ENCODE measurements around the gene ITGAD.
A peak's percentile ranks its signal among the peaks of the same experiment; 100 is the strongest.

The ITGAD gene

DNA sequence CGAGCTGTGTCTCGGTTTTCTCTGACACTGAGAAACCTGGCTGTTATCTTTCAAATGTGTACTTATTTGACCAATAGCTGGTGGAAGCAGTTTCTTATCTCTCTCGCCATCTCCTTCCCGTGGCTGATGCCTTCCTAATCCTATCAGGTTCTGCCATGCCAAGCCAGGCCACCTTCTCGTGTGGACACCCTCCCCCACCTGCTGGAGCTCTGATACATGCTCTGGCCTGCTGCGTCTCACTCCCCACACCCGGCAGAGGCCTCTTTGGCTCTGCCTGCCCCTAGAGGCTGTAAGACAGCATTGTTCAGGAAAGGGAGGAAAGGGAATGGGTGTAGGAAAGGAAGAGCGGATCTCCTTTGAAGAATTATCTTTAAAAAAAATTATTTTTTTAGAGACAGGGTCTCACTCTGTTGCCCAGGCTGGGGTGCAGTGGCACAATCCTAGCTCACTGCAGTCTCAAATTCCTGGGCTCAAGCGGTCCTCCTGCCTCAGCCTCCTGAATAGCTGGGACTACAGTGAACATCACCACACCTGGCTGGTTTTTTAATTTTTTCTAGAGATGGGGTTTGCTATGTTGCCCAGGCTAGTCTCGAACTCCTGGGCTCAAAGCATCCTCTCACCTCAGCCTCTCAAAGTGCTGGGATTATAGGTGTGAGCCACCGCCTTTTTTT is 58.7 kb downstream of the ITGAD start (continued):
- TF ChIP-seq, protein P1, sequence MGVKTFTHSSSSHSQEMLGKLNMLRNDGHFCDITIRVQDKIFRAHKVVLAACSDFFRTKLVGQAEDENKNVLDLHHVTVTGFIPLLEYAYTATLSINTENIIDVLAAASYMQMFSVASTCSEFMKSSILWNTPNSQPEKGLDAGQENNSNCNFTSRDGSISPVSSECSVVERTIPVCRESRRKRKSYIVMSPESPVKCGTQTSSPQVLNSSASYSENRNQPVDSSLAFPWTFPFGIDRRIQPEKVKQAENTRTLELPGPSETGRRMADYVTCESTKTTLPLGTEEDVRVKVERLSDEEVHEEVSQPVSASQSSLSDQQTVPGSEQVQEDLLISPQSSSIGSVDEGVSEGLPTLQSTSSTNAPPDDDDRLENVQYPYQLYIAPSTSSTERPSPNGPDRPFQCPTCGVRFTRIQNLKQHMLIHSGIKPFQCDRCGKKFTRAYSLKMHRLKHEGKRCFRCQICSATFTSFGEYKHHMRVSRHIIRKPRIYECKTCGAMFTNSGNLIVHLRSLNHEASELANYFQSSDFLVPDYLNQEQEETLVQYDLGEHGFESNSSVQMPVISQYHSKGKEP (tag by site-specific recombination; IDR thresholded peaks at IDR 0.05), result peak; percentile 79
- TF ChIP-seq ZFP69B (tag by site-specific recombination; IDR thresholded peaks at IDR 0.05), result no peak
- no peak for TF ChIP-seq ZNF37A (tag by site-specific recombination; IDR thresholded peaks at IDR 0.05)
- no peak for TF ChIP-seq ZNF670 (tag by site-specific recombination; IDR thresholded peaks at IDR 0.05; ENCODE audit: low read depth)
- no peak for TF ChIP-seq ZNF184 (tag by site-specific recombination; IDR thresholded peaks at IDR 0.05)
- TF ChIP-seq ZNF341 (tag by site-specific recombination; IDR thresholded peaks at IDR 0.05; ENCODE audit: low read depth), result peak; percentile 79
- TF ChIP-seq SCRT2 (tag by site-specific recombination; IDR thresholded peaks at IDR 0.05), result peak; percentile 93
- no peak for TF ChIP-seq ZNF701 (tag by site-specific recombination; IDR thresholded peaks at IDR 0.05)
- TF ChIP-seq ZNF366 (tag by site-specific recombination; conservative IDR thresholded peaks at IDR 0.05), result 0 out of 2 replicates have a peak, but pooled peaks have one; percentile 27
- no peak for TF ChIP-seq ZNF548 (tag by site-specific recombination; IDR thresholded peaks at IDR 0.05)
- TF ChIP-seq ZNF223 (tag by site-specific recombination; IDR thresholded peaks at IDR 0.05), result no peak
- TF ChIP-seq IKZF3 (tag by site-specific recombination; IDR thresholded peaks at IDR 0.05), result peak; percentile 92
- TF ChIP-seq REPIN1 (tag by site-specific recombination; IDR thresholded peaks at IDR 0.05; ENCODE audit: low read depth), result no peak
- no peak for TF ChIP-seq ZNF221 (tag by site-specific recombination; IDR thresholded peaks at IDR 0.05; ENCODE audit: borderline replicate concordance)
- TF ChIP-seq ZNF660 (tag by site-specific recombination; IDR thresholded peaks at IDR 0.05), result 0 out of 2 replicates have a peak, but pooled peaks have one; percentile 27
- no peak for TF ChIP-seq ZSCAN30 (tag by site-specific recombination; IDR thresholded peaks at IDR 0.05)
- TF ChIP-seq, protein P2, sequence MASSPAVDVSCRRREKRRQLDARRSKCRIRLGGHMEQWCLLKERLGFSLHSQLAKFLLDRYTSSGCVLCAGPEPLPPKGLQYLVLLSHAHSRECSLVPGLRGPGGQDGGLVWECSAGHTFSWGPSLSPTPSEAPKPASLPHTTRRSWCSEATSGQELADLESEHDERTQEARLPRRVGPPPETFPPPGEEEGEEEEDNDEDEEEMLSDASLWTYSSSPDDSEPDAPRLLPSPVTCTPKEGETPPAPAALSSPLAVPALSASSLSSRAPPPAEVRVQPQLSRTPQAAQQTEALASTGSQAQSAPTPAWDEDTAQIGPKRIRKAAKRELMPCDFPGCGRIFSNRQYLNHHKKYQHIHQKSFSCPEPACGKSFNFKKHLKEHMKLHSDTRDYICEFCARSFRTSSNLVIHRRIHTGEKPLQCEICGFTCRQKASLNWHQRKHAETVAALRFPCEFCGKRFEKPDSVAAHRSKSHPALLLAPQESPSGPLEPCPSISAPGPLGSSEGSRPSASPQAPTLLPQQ (tag by site-specific recombination; IDR thresholded peaks at IDR 0.05), result no peak
- TF ChIP-seq, protein P3, sequence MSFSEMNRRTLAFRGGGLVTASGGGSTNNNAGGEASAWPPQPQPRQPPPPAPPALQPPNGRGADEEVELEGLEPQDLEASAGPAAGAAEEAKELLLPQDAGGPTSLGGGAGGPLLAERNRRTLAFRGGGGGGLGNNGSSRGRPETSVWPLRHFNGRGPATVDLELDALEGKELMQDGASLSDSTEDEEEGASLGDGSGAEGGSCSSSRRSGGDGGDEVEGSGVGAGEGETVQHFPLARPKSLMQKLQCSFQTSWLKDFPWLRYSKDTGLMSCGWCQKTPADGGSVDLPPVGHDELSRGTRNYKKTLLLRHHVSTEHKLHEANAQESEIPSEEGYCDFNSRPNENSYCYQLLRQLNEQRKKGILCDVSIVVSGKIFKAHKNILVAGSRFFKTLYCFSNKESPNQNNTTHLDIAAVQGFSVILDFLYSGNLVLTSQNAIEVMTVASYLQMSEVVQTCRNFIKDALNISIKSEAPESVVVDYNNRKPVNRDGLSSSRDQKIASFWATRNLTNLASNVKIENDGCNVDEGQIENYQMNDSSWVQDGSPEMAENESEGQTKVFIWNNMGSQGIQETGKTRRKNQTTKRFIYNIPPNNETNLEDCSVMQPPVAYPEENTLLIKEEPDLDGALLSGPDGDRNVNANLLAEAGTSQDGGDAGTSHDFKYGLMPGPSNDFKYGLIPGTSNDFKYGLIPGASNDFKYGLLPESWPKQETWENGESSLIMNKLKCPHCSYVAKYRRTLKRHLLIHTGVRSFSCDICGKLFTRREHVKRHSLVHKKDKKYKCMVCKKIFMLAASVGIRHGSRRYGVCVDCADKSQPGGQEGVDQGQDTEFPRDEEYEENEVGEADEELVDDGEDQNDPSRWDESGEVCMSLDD (tag by site-specific recombination; IDR thresholded peaks at IDR 0.05), result no peak

DNA sequence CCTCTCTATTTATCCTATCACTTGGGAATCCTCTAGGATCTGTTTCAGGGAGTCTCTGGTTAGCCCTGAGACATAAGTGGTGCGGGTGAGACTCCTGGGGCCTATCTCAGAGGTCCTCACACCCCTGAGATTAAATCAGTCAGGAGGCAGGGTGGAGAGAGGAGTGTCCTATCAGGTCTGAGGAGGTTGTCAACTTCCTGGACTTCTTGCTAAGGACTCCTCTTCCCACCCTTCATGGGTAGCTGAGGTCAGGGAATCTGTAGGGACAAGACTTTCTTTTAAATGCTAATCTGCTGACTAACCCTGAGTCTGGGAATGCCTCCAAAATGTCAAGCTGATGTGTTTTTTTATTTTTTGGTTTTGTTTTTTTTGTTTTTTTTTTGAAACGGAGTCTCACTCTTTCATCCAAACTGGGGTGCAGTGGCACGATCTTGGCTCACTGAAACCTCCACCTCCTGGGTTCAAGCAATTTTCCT is 59.5 kb downstream of the ITGAD start:
- Histone ChIP-seq H3K4me3 (ENCODE audit: low read depth, low read length) (no peak overlapping the region), H3K9me3 (ENCODE audit: control insufficient read depth, insufficient read depth, low read depth, low read length) (no peaks in the 10 kb centered on the region), H3K27ac (ENCODE audit: extremely low read depth, low read depth, low read length) (no peak overlapping the region; the same call in 1 of the 2 replicates), H3K4me1 (ENCODE audit: control insufficient read depth, insufficient read depth, low read length) (peaks cover 13% of the 10 kb centered on the region), H3K36me3 (ENCODE audit: control insufficient read depth in 2 of 2, insufficient read depth in 1 of 2, low read length in 2 of 2) (peaks cover 0 to 17% of the 10 kb centered on the region in 2 experiments; a peak in 1 of 3 replicates)
- TF ChIP-seq WT1 (tag by site-specific recombination; IDR thresholded peaks at IDR 0.05) (no peak), ZBTB20 (tag by site-specific recombination; IDR thresholded peaks at IDR 0.05) (no peak), ZNF544 (tag by site-specific recombination; IDR thresholded peaks at IDR 0.05) (no peak), PRDM1 (tag by site-specific recombination; IDR thresholded peaks at IDR 0.05) (no peak)
- TF ChIP-seq, protein P4, sequence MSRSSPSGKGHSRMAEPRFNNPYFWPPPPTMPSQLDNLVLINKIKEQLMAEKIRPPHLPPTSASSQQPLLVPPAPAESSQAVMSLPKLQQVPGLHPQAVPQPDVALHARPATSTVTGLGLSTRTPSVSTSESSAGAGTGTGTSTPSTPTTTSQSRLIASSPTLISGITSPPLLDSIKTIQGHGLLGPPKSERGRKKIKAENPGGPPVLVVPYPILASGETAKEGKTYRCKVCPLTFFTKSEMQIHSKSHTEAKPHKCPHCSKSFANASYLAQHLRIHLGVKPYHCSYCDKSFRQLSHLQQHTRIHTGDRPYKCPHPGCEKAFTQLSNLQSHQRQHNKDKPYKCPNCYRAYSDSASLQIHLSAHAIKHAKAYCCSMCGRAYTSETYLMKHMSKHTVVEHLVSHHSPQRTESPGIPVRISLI (tag by site-specific recombination; IDR thresholded peaks at IDR 0.05), result peak; percentile 89
- TF ChIP-seq, protein P5, sequence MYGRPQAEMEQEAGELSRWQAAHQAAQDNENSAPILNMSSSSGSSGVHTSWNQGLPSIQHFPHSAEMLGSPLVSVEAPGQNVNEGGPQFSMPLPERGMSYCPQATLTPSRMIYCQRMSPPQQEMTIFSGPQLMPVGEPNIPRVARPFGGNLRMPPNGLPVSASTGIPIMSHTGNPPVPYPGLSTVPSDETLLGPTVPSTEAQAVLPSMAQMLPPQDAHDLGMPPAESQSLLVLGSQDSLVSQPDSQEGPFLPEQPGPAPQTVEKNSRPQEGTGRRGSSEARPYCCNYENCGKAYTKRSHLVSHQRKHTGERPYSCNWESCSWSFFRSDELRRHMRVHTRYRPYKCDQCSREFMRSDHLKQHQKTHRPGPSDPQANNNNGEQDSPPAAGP (tag by site-specific recombination; IDR thresholded peaks at IDR 0.05), result peak; percentile 15; the same call in 1 of the 2 replicates
- CTCF ChIA-PET, result interaction anchor here (0.7 to 5.3 kb wide), 7 partner anchors 8 to 469 kb away, joined by 3 to 27 read pairs (median 8); partner anchors contain the start of genes HSD3B7 and ZNF843
- POLR2A ChIA-PET, result interaction anchor here (0.5 to 1.4 kb wide), 4 partner anchors 10 to 1387 kb away, joined by 3 to 6 read pairs (median 3); partner anchors contain the start of genes ALDOA and ZNF843
